ENCODE measurements around the gene TBC1D9.

The TBC1D9 gene

GRCh38 chr4:140652601-140653000, 103.6 kb downstream of the TBC1D9 start:
- H2AFZ ChIP-seq (ENCODE audit: low read length) = no peak overlapping the region
- H3K9me2 ChIP-seq (replicated peaks; ENCODE audit: low read depth, low read length) = no peaks in the 10 kb centered on the region
- H3F3A ChIP-seq (ENCODE audit: low read depth) = no peaks in the 10 kb centered on the region
- H3K4me2 ChIP-seq (ENCODE audit: low read depth, low read length, poor library complexity, severe bottlenecking) = no peak overlapping the region
- H3K9ac ChIP-seq (ENCODE audit: low read depth, low read length, poor library complexity, severe bottlenecking) = no peak overlapping the region
- H3K9me3 ChIP-seq (ENCODE audit: insufficient read depth, low read depth, low read length) = no peaks in the 10 kb centered on the region
- no peaks in the 10 kb centered on the region for H4K20me1 ChIP-seq (ENCODE audit: insufficient read depth, low read length, poor library complexity, severe bottlenecking)
- H3K36me3 ChIP-seq (ENCODE audit: insufficient read depth, low read length) = peaks cover 13% of the 10 kb centered on the region; the same call in 1 of the 2 replicates
- H3K27me3 ChIP-seq (ENCODE audit: insufficient read depth, low read length, poor library complexity, severe bottlenecking) = no peaks in the 10 kb centered on the region
- peaks cover 5% of the 10 kb centered on the region for H3K4me1 ChIP-seq (ENCODE audit: insufficient read depth, low read length, poor library complexity, severe bottlenecking)
- no peak overlapping the region for H3K4me3 ChIP-seq (ENCODE audit: low read length, poor library complexity, severe bottlenecking)
- TF ChIP-seq CTCF (conservative IDR thresholded peaks at IDR 0.05; ENCODE audit: low read length) = no peak
- TF ChIP-seq EZH2phosphoT487 (IDR thresholded peaks at IDR 0.05; ENCODE audit: borderline replicate concordance) = no peak
- H3K79me2 ChIP-seq (ENCODE audit: insufficient read depth, low read length) = no peaks in the 10 kb centered on the region

- H3F3A ChIP-seq (ENCODE audit: low read depth) = no peaks in the 10 kb centered on the region
- H3K4me3 ChIP-seq (ENCODE audit: low read length, poor library complexity, severe bottlenecking) = no peak overlapping the region
- H3K79me2 ChIP-seq (ENCODE audit: insufficient read depth, low read length) = no peaks in the 10 kb centered on the region
- no peak overlapping the region for H2AFZ ChIP-seq (ENCODE audit: low read length)
- no peaks in the 10 kb centered on the region for H3K4me1 ChIP-seq (ENCODE audit: insufficient read depth, low read length, poor library complexity, severe bottlenecking)
- TF ChIP-seq EZH2phosphoT487 (IDR thresholded peaks at IDR 0.05; ENCODE audit: borderline replicate concordance) (no peak), CTCF (conservative IDR thresholded peaks at IDR 0.05; ENCODE audit: low read length) (no peak)
- no peaks in the 10 kb centered on the region for H4K20me1 ChIP-seq (ENCODE audit: insufficient read depth, low read length, poor library complexity, severe bottlenecking)
- no peaks in the 10 kb centered on the region for H3K9me3 ChIP-seq (ENCODE audit: insufficient read depth, low read depth, low read length)
- H3K9ac ChIP-seq (ENCODE audit: low read depth, low read length, poor library complexity, severe bottlenecking) = no peak overlapping the region
- H3K36me3 ChIP-seq (ENCODE audit: insufficient read depth, low read length) = no peaks in the 10 kb centered on the region
- no peaks in the 10 kb centered on the region for H3K9me2 ChIP-seq (replicated peaks; ENCODE audit: low read depth, low read length)
- H3K4me2 ChIP-seq (ENCODE audit: low read depth, low read length, poor library complexity, severe bottlenecking) = no peak overlapping the region
- no peaks in the 10 kb centered on the region for H3K27me3 ChIP-seq (ENCODE audit: insufficient read depth, low read length, poor library complexity, severe bottlenecking)
These were observed 107.4 kb downstream of the TBC1D9 start for GRCh38 chr4:140648716-140649308.

GRCh38 chr4:140645614-140646412, 110.4 kb downstream of the TBC1D9 start:
- Histone ChIP-seq H3K27me3 (ENCODE audit: insufficient read depth, low read length, poor library complexity, severe bottlenecking) (no peaks in the 10 kb centered on the region), H3K4me1 (ENCODE audit: insufficient read depth, low read length, poor library complexity, severe bottlenecking) (no peaks in the 10 kb centered on the region), H3K36me3 (ENCODE audit: insufficient read depth, low read length) (no peaks in the 10 kb centered on the region), H3K9me2 (replicated peaks; ENCODE audit: low read depth, low read length) (no peaks in the 10 kb centered on the region), H3F3A (ENCODE audit: low read depth) (no peaks in the 10 kb centered on the region), H3K79me2 (ENCODE audit: insufficient read depth, low read length) (no peaks in the 10 kb centered on the region), H3K4me3 (ENCODE audit: low read length, poor library complexity, severe bottlenecking) (no peak overlapping the region), H3K9ac (ENCODE audit: low read depth, low read length, poor library complexity, severe bottlenecking) (no peak overlapping the region), H3K4me2 (ENCODE audit: low read depth, low read length, poor library complexity, severe bottlenecking) (no peak overlapping the region), H3K9me3 (ENCODE audit: insufficient read depth, low read depth, low read length) (no peaks in the 10 kb centered on the region), H2AFZ (ENCODE audit: low read length) (no peak overlapping the region), H4K20me1 (ENCODE audit: insufficient read depth, low read length, poor library complexity, severe bottlenecking) (no peaks in the 10 kb centered on the region)
- TF ChIP-seq EZH2phosphoT487 (IDR thresholded peaks at IDR 0.05; ENCODE audit: borderline replicate concordance) (no peak), CTCF (conservative IDR thresholded peaks at IDR 0.05; ENCODE audit: low read length) (no peak)

Data from Loucy (cell line).